ENCODE results near the gene MFRP.

- TF ChIP-seq CTCF (conservative IDR thresholded peaks at IDR 0.05; ENCODE audit: low read length) (peak; percentile 33; the same call in 1 of the 2 replicates), EZH2phosphoT487 (IDR thresholded peaks at IDR 0.05; ENCODE audit: borderline replicate concordance) (no peak)
Measured at GRCh38 chr11:119307219-119307618, 39.3 kb downstream of the MFRP start.
